GM19468 (cell line): Measurements from ENCODE around the gene LRRC38.
"Not testable (repeated sequence)": the region's sequence is repeated elsewhere in the genome, so short reads cannot be mapped to it uniquely, and the experiment has no call there.

Source experiments
- ATAC-seq: cut with Tn5 transposase; IDR thresholded peaks from one replicate; pipeline ENCODE4 v1.9.1; 2021; ENCODE audit warnings: mild to moderate bottlenecking, moderate library complexity, moderate number of reproducible peaks; ENCODE audit not compliant: unreplicated experiment; ENCODE audit errors: extremely low read depth

LRRC38 gene

GRCh38 chr1:13478692-13479091 is 35.1 kb downstream of the LRRC38 start:
- no peak for ATAC-seq

DNA sequence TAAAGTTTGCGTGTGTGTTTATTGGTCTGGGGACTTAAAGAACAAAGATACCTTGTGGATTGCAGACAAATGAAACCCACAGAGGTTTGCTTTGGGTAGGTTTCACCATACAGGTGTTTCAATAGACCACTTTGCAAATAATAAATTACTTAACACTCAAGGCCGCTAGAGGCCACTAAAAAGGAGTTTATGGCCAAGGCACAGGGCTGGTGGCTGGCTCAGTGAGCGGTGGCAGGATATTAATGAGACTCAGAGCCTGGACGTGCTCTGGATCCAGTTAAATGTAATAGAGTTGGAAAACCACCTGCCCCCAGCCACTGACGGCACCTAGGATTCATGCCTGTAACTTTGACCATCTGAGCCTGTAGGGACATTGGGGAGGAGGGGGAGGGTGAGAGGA is 44.5 kb downstream of the LRRC38 start:
- no peak for ATAC-seq

GRCh38 chr1:13465515-13465914 is 48.3 kb downstream of the LRRC38 start:
- ATAC-seq, result no peak

GRCh38 chr1:13462682-13463081 is 51.1 kb downstream of the LRRC38 start:
- ATAC-seq, result no peak

DNA sequence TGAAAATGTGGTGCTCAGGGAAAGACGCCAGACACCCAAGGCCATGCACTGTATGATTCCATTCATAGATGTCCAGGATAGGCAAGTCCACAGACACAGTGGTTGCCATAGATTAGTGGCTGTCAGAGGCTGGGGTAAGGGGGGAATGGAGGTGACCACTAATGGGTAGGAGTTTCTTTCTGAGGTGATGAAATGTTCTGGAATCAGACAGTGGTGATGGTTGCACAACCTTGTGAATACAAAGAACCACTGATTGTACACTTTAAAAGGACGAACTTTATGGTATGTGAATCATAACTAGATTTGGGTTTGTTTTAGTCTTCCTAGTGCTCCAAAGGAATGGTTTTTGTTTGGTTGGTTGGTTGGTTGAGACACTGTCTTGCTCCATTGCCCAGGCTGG is 51.8 kb downstream of the LRRC38 start:
- no peak for ATAC-seq

DNA sequence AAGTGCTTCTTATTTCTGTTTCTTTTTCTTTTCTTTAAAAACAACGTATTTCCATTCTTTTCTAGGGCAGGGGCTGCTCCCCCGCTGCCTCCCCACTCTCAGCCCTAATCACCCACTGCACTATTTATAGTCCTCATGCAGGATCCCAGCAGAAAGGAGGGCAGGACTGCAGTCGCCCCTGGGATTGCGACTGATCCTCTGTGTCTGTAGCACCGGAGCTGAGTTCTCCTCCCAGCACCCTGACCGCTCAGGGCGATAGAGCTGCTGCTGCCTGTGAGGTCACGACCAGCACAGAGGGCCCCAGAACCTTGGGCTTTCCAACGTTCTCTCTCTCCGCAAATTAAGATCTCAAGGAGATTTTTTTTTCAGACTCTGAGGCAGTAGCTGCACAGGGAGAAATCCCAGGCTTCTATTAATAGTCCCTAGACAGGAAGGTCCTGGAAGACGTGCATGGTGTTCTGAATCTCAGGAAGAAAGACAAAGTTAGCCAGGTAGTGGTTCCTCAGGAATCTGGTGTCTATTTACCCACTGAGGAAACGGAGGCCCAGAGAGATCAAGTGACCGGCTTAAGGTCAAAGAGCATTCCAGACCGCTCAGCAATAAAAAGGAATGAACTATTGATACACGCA is 56.8 kb downstream of the LRRC38 start:
- no peak for ATAC-seq

- no peak for ATAC-seq
Observed at GRCh38 chr1:13451399-13451965, 62.3 kb downstream of the LRRC38 start.

- no peak for ATAC-seq
Observed at GRCh38 chr1:13450204-13450603, 63.6 kb downstream of the LRRC38 start.

DNA sequence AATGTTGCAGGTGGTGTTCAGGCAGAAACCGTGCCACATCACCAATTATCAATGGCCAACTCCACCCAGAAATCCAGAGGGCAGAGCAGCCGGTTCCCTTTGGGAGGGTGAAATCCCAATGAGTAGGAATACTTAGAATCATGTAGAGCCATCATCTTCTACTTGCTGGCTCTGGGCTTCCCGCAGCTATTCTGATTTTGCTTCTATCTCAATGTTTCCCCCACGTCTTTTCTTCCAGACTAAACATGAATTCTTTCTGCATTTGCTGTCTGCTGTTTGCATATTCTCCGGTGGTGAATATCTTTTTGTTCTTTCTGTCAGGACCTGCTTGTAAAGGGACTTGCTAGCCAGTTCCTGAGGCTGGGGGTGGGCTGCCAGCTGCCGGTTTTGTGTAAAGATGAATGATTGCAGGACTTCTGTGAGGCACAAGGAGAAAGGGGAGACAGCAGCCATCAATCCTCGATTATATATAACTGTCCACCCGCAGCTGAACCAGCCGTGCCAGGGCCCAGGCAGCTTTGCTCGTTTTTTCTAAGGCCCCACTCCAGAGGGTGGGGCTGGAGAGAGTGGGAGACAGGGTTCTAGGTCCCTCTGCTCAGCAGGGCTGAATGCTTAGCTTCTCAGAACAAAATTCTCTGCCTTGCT is 70.3 kb downstream of the LRRC38 start:
- no peak for ATAC-seq

- not testable (repeated sequence) for ATAC-seq
Observed at GRCh38 chr1:13439104-13439783, 74.6 kb downstream of the LRRC38 start.

DNA sequence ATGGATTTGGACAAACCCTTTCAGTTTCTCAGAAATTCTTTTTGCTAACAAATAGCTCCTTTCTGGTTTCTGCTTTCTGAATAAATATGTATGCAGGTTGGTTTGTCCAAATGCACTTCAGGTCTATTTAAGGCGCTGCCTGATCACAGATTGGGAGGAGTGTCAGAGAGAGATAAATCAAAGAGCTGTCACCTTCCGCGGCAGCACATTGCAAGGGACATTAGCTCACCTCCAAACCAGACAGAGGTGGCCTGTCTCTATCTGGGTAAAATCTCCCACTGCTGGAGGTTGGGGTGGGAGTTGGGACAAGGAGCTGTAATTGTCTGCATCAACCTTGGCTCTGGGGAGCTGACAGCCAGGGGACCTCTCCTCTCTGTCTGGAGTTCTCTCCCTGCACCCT is 78.3 kb downstream of the LRRC38 start:
- no peak for ATAC-seq

DNA sequence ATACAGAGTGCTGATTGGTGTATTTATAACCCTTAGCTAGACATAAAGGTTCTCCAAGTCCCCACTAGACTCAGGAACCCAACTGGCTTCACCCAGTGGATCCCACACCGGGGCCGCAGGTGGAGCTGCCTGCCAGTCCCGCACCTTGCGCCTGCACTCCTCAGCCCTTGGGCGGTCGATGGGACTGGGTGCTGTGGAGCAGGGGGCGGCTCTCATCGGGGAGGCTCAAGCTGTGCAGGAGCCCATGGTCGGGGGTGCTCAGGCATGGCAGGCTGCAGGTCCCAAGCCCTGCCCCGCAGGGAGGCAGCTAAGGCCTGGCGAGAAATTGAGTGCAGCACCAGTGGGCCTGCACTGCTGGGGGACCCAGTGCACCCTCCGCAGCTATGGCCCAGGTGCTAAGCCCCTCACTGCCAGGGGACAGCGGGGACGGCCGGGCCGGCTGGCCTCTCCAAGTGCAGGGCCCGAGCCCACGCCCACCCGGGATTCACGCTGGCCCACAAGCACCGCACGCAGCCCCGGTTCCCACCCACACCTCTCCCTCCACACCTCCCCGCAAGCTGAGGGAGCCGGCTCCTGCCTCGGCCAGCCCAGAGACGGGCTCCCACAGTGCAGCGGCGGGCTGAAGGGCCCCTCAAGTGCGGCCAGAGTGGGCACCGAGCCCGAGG is 80.0 kb downstream of the LRRC38 start:
- ATAC-seq, result not testable (repeated sequence)

GRCh38 chr1:13432251-13432650 is 81.6 kb downstream of the LRRC38 start:
- ATAC-seq, result no peak

DNA sequence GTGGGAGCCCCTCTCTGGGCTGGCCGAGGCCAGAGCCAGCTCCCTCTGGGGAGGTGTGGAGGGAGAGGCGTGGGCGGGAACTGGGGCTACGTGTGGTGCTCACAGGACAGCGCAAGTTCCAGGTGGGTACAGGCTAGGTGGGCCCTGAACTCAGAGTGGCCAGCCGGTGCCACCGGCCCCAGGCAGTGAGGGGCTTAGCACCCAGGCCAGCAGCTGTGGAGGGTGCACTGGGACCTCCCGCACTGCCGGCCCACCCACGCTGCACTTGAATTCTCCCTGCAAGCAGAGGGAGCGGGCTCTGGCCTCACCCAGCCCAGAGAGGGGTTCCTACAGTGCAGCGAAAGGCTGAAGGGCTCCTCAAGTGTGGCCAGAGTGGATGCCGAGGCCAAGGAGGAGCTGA is 83.3 kb downstream of the LRRC38 start:
- no peak for ATAC-seq
